Hematopoietic multipotent progenitor cell treated with erythropoietin and hydrocortisone succinate and interleukin-3 and kit ligand, for 8 days (in vitro differentiated cells): Measurements from ENCODE around the gene CCDC85C.

Experiments used
- DNase-seq: peaks from one replicate; pipeline ENCODE4 v3.0.0-alpha.2; 2015

CCDC85C gene

DNA sequence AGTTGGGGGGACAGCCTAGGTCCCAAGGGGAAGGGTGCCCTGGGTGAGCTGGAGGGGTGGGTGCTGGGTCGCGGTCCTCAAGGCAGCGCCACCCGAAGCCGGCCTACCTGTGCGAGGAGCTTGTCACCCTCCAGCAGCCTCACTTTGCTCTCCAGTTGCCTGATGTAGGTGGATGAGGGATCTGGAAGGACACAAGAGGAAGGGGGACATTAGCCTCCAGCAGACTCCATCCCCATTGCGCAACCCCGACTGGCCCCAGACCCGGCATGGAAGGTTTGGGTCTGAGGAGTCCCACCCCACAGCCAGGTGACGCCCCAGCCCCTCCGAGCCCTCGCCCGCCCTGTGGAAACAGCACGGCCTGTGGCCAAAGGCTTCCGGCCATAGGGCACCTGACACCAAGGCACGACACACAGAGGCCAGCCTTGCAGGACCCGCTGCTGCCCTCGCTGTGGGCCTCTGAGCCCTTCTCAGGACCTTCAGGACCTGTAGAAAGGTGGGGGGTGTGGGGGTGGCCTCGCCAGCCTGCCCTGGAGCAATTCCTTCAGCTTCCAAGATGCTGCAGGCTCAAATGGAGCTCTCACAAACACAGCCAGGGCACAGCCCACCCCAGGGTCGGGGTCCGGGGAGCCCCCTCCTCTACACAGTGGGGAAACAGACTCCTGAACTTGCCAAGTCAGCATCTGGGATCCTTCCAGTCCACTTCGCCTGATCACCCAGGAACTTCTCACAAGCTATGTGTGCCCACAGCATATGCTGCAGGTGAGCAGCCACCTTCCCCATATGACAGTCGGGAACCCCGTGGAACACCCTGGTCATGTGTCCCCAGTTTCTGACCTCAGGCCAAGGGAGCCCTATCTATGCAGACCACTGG lies 67.9 kb downstream of the CCDC85C start:
- no peak for DNase-seq

DNA sequence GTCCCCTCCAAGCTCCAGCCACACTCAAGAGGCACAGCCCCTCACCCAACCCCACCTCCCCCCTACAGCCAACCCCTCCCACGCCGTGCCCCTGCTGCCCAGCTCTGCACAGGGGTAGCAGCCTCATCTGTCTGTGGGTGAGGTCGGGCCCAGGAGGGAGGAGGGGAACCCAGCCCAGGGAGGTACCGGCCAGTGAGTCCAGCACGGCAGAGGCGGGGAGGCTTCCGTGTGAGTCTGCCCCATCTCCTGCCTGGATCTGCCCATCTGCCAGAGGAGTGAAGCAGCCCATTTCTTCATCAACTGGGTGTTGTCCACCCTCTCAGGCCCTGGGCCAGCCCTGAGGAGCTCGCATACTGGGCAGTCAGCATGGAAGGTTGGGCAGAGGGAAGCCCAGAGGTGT lies 68.6 kb downstream of the CCDC85C start:
- no peak for DNase-seq

DNA sequence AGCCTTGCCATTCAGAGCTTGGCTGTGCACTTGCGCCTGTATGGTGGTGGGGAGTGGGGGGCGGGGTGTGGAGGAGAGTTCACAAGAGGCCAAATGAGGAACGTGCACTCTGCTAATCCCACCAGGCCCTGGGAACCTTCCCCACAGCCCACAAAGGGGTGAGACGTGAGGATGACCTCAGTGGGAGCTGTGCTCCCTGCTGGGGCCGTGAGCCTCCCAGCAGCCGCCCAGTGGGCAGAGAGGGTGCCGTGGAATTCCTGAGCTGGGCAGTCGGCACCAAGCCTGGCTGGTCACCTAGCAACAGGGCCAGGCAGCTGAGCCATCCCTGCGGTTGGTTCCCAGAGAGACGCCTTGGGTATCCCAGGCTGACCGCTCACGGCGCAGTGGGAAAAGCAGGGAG lies 69.1 kb downstream of the CCDC85C start:
- DNase-seq = no peak

DNA sequence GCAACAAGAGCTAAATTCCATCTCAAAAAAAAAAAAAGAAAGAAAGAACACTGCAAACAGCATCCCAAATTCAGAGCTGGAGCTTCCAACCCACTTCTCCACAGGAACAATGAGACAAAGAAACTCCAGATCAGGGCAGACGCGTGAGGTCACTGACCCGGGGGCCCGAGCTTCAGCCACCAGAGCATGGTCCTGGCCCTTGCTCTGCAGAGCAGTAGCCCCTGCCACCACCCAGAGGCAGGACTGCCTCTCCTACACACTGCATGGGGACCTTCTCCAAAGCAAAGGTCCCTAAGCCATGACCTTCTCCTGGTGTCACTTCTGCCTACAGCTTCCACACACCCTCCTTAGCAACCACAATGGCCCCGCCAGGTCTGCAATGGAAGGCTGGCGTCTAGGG lies 69.7 kb downstream of the CCDC85C start:
- DNase-seq = no peak

DNA sequence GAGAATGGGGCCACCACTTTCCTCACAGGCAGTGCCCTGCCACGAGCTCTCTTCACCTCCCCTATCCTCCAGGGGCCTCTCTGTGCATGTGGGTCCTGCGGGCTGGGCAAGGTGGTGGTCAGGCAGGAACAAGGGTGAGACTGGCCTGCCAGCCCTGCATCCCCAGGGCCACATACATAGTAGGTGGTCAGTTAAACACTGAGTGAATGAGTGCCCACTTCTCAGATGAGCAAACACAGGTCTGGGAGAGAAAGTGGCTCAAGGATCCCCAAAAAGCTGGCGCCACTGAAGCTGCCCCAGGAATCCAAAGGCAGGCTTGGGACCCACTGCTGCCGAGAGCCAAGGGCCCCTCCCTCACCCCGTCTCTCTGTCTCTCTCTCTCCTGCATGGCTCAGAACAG lies 71.7 kb downstream of the CCDC85C start:
- DNase-seq = no peak

DNA sequence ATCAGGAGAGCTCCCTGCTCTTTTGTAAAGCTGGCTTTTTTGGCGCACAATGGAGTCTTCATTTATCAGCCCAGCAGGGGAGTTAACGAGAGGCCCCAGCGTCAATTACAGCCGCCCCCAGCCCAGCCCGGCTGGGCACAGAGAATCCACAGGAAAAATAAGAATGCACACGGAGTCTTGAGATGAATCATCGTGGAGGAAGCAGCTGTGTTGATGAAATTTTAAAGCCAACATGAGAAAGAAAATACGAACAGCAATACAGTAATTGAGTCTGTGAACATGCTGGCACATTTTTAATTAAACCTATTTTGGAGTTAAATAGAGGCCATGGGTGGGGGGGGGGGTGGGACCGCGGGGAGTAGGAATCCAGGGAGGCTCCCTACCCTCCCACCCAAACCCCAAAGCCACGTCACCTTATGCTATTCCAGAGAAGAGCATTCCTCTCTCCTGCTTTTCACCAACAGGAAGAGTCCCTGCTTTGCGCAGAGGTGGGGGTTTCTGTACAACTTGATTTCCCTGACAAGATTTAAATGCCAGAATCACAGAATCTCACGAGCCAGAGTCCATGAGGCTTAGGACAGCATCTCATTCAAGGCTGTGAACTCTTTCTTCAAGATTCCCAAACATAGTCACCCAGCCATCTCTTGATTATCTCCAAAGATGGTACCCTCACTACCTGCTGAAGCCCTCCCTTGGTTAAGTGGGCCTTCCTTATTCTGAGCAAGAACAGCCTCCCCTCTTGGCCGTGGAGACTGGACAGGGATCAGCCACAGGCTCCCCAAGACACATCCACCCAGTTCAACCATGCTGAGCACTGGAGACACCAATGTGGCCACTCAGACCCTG lies 72.5 kb downstream of the CCDC85C start:
- no peak for DNase-seq

DNA sequence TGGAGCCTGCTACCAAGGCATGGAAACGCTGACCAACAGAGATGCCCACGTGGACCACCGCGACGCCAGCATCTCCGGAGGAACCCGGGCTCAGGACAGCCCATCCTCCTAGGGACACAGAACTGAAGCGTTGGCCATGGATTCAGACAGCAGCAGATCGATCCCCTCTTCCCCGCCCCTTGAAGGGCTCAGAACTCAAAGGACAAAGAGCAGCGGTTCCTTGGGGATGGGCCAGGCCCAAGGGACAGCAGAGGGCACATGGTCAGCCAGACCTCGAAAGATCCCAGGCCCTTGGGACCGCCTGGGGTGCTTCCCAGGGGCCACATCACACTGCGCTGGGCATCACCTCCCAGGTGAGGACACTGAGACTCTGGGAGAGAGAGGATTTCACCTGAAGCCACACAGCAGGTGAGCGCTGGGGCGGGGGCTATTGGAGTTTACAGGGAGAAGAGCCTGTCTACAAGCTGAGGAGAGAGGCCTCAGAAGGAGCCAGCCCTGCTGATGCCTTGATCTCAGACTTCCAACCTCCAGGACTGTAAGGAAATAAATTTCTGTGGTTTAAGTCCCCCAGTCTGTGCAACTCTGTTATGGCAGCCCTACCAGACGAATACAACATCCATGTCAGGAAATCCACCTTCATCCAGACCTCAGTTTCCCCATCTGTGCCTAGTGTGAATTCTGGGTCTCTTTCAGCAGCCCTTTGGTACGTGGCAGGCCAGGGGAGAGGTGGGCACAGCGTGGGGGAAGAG lies 73.4 kb downstream of the CCDC85C start:
- no peak for DNase-seq

DNA sequence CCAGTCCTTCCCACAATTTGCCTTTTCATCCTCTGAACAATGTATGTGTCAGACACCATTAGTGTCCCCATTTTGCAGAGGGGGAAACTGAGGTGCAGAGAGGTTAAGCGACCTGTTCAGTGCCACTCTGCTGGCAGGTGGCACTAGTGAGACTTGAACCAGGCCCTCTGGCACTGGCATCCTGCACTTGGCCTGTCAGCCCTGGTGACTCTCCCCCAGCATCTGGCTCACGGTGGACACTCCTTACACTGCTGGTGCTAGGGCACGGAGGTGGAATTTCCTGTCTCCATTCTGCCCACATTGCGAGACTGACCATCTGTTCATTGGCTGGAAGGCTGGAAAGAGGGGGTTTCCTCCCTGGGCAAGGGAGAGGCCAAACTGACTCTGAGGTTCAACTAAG lies 74.1 kb downstream of the CCDC85C start:
- no peak for DNase-seq

DNA sequence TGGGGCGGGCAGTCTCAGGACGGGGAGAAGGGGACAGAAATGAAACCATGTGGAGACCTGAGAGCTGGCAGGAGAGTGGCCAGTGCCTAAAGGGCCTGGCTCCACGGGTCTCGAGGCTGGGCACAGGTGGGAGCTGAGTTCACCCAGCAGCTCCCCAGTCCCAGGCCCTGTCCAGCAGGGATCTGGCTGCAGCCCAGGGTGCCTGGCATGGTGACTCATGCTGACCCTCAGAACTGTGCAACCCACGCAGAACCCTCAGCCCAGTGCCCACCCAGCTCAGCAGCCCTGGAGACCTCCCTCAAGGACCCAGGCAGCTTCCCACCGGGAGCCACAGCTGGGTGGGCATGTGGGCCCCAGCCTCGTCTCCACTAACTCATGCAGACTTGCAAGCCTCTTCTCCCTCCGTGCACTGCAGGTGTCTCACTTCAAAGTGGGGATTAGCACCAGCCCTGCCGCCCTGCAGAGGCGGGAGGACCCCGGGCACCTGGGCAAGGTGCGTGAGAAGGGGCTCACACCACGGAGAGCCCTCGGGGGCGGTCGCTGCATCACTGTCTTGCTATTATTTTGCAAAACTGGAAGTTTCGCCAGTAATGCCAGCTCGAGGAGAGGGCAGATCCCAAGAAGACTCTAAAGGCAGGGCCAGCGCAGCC lies 76.5 kb downstream of the CCDC85C start:
- DNase-seq = no peak

DNA sequence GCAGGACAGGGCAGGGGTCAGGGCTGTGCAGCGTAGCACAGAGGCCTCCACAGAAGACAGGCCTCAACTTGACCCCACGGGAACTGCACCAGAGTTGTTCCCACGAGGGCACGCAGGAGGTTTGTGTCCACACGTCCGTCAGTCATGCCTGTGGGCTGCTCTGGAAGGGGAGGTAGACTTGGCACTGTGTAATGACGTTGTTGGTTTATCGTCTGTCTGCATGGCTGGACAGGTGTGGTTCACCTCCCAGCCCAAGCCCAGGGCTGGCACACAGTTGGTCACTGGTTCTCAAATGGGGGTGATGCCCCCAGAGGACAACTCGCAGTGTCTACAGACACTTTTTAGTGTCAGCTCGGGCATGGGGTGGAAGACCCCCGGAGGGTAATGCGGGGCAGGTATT lies 77.0 kb downstream of the CCDC85C start:
- no peak for DNase-seq

DNA sequence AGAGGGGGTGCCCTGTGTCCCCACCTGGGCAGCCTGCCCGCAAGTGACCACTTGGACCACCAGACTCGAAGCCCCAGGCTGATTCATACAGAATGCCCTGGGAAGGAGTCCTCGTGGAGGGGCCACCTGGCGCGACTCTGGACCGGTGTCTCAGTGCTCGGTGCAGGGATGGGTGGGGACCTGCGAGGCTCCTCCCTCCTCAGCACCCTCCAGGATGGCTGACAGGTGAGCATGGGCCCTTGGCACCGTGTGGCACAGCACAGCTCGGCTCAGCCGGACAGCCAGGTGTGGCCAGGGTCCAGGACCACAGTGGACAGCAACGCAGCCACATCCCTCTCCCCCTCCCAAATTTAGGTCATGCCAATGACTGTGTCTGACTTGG lies 78.3 kb downstream of the CCDC85C start:
- no peak for DNase-seq

DNA sequence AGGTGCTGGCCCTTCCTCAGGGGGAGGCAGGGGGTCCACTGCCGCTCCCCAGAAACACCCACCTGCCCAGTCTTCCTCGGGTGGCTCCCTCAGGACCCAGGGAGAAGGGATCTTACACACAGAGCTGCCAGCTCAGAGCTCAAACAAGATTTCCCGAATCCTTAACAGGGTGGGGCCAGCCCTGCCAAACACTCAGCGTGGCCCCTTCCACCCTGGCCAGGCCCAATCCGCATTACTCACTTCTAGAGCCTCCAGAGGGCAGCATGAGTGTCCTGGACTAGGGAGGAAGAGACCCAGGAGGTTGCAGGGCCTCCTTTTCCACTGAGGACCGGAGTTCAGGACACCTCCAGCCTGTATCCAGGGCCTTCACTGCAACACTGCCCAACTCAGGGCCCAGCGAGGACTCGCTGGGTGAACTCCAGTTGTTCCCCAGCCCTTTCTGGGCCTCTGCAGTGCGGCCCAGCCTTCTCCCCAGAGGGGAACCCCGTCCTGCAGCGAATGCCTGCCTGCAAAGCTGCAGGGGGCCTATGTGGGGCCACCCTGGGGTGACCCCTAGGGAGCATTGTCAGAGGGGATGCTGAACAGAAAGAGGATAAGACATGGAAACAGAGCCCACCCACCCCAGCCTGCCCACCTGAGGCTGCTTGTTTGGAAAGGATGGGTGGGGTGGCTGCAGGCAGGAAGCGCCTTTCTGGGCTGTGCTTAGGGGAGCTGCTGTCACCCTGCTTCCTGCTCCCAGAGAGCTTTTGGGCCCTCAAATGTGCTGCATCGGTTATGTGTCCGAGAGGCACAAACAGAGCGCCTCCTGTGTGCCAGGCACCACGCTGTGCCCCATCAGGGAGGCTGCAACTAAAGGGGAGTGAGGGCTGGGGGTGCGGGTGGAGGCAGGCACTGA lies 79.0 kb downstream of the CCDC85C start:
- DNase-seq = peak; percentile 6

DNA sequence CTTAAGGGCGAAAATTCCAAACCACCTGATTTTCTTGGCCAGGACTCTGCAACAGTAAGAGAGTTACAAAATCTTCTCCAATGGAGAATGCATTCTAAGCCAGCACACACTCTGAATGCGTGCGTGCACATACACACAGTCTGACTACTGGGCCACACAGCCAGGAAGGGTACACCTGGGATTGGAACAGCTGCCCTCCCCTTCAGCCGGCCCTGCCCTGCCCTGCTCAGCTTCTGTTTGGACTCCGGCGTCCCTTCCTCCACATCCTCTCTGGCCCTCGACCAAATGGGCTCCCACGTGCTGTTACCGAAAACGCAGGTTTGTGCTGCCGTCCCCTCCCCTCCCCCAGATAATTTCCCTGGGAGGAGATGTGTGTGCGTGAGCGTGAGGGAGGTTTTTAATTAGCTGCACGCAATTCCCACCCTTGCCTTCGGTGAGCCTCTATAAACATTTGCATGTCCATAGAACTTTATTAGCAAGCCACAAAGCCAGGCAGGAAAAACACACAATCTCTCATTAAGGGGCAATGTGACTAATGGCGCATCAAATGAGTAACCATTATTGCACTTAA lies 79.8 kb downstream of the CCDC85C start:
- DNase-seq = no peak

DNA sequence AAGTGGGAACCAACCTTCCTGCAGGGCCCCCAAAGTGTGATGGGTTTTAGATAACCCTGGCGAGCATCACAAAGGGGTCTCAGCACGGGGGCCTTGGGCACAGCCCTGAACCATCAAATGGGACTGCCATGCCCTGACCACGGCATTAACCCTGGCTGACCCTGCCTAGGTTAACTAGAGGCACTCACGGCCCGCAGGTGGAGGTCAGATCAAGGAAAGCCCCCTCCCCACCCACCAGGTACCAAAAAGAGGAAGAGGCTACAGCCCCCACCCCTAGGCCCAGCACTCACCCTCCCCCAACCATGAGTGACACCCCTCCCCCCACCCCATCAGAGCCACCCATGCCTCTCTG lies 80.3 kb downstream of the CCDC85C start:
- no peak for DNase-seq

DNA sequence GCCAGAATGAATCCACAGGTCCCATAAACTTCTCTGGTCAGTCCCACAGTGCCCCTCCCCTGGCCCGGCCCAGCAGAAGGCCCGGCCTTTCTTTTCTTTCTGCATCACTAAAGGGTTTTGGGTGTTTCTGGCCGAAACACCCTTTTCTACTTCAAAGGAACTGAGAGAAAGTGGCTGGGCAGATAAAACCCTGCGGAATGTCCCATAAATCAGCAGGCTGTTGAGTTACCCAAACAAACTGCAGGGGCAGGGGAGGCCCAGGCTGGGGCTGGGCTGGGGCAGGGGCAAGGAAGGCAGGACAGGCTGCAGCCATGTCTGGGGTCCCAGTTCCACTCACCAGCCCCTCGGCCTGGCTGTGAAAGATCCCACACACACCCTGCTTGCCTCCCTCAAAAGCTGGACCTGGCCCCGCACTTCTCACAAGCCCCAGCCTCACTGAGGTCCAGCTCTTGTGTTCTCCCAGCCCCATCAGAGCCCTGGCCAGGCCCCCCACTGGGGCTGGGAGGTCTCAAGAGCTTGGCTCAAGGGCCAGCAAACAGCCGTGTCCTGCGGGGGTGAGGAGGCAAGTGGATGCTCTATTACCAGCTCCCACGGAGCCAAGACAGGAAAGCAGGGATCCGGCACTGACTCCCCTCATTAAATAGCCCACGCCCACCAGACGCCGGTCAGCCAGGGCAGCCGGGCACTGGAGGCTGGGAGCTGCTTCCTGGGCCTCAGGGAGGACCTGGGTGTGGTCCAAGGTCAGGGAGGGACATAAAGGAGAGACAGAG lies 80.9 kb downstream of the CCDC85C start:
- no peak for DNase-seq

DNA sequence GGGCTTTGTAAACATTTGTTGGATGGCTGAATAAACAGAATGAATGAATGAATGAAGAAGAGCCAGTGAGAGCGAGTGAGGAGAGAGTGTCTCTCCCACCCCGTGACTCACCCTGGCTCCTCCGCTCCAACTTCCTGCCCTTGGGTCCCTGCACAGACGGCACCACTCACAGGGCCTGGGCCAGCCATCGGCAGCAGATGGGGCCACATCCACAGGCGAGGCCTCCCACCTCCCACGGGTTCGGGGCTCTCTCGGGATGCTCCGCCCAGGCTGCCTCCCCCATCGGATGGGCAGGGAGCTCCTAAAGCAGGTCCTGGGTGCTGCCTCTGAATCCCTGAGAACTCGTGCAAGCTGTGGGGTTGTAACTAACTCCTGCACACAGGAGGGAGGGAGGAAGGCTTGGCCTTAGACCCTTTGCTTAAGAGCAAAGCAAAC lies 81.5 kb downstream of the CCDC85C start:
- DNase-seq = no peak

DNA sequence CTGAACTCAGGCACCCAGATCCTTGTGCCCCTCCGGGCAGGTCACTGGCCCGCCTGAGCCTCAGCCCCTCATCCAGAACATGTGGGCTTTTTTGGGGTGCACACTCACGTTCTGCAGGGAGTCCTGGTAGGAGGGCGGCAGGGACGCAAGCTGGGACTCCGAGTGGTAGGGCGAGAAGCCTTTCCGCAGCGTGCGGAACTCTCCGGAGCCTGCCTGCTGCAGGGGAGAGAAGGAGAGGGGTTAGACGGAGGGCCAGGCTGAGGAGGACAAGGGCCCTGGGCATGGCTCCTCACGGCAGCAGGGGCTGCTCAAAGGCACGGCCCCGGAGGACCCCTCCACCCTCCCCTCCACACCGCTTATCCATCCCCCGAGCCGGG lies 82.0 kb downstream of the CCDC85C start:
- no peak for DNase-seq

DNA sequence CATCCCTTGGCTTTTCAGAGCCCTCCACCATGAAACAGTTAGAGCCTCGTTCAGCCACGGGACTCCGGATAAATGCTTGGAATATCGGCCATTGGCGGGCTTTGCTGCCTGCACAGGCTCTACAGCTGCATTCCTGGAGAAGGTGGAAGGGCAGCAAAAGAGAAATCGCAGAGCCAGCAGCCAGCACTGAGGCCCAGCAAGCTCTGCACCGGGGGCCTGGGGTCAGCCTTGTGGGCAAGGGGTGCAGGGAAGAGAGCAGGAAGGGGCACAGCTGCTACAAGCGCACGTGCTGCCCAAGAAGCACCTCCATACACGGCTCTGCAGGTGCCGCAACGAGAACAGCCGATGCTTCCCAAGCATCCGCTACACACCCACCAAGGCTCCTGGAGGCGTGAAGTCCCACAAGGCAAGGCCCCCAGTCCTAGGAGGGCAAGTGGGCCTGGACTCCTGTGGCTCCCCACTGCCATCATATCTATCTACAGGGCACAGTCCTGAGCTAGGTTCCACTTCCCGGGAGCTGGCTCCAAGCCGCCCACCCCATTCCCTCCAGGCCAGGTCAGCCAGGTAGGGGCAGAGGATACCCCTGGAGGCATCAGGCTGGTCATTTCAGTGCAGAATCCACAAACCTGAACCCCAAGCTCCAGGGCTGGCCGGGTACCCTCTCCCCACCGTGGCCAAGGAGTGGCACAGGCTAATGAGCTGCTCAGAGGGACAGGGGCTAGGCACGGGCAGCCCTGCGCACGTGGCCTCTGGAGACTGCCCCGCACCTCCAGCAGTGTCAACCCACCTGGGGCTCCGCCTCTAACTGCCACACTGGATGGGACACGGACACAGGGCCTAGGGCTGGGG lies 82.6 kb downstream of the CCDC85C start:
- no peak for DNase-seq

DNA sequence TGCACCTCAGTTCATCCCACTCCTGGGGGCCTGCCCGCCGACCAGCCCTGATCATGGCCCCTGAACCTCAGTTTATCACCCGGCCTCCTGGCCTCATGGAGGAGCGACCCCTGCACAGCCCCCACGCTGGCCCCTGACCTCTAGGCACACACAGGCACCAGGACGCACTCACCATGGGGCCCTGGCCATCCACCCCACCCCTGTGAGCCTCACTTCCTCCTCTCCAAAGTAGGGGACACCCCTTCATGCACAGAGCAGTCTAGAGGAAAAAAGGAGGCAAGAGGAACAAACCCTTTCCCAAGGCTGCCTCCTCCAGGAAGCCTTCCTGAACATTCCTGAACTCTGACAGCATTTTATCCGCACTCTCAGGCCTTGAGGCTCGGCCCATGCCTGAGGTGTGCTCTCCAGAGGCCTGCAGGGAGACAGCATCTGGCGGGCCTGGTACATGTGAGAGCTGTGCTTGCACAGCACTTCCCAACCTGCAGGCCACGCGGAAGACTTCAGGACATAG lies 83.4 kb downstream of the CCDC85C start:
- no peak for DNase-seq
